H1 (cell line): ENCODE results near the gene WNT5A. TPM values are rescaled to one million over a fixed set of nuclear protein-coding genes. Genes with fewer than 3 reads are reported as not detected.

Experiments used
- ATF2 ChIP-seq: IDR thresholded peaks from 2 replicates; pipeline ENCODE4 v1.6.1; 2012; ENCODE audit warnings: low read length, inconsistent platforms
- ATF3 ChIP-seq: IDR thresholded peaks from 2 replicates; pipeline ENCODE4 v1.6.1; 2011; ENCODE audit warnings: low read depth, mild to moderate bottlenecking, low read length; ENCODE audit not compliant: insufficient read depth
- BACH1 ChIP-seq: IDR thresholded peaks from 2 replicates; pipeline ENCODE4 v1.6.1; 2012; ENCODE audit warnings: low read length, improper control_type of control experiment
- BRCA1 ChIP-seq: IDR thresholded peaks from 2 replicates; pipeline ENCODE4 v1.6.1; 2012; ENCODE audit warnings: low read depth, low read length, improper control_type of control experiment
- CEBPB ChIP-seq: IDR thresholded peaks from 2 replicates; pipeline ENCODE4 v1.6.1; 2012; ENCODE audit warnings: low read depth, low read length
- HDAC6 ChIP-seq: IDR thresholded peaks from one replicate; pipeline ENCODE4 v1.7.1; 2012; ENCODE audit warnings: low read depth, mild to moderate bottlenecking, inconsistent platforms, low read length, moderate library complexity
- MAFK ChIP-seq: IDR thresholded peaks from 2 replicates; pipeline ENCODE4 v1.6.1; 2012; ENCODE audit warnings: low read depth, mild to moderate bottlenecking, improper control_type of control experiment, low read length
- RBBP5 ChIP-seq: IDR thresholded peaks from 2 replicates; pipeline ENCODE4 v1.7.1; 2012; ENCODE audit warnings: low read depth, mild to moderate bottlenecking, inconsistent platforms, low read length, moderate library complexity, borderline replicate concordance
- SP2 ChIP-seq: IDR thresholded peaks from 2 replicates; pipeline ENCODE4 v1.6.1; 2012; ENCODE audit warnings: mild to moderate bottlenecking, low read length, inconsistent platforms
- polyA plus RNA-seq, 7 experiments: library from polyadenylated mRNA; depleted of rRNA in 3 of 7; stranded (reverse) in 5 of 7; unstranded in 2 of 7; fragments of >200 nt in 5 of 7; fragments of 200-250 nt in 2 of 7; gene quantifications; 1 replicate in 5 of 7; 2 replicates in 1 of 7; 4 replicates in 1 of 7; pipeline versions ENCODE4 v1.2.1 to v1.2.3, GENCODE V29; 2011 to 2013; ENCODE audit warnings: missing spikeins in 2 of 7, mixed read lengths in 2 of 7
- total RNA-seq: library from RNA; stranded (reverse); fragmentation: NEBNext Ultra II Directional; extraction: Animal tissue kit (Norgen Biotek cat#: 25700); gene quantifications from 2 replicates; pipeline ENCODE4 v1.2.1, GENCODE V29; 2021
- TF ChIP-seq, protein P1 (sequence below): fragments of 300-600 bp; sonication (generic); IDR thresholded peaks from 2 replicates; pipeline ENCODE4 v1.7.1; 2012; ENCODE audit warnings: low read length, moderate library complexity, mild to moderate bottlenecking, inconsistent platforms; ENCODE audit not compliant: insufficient replicate concordance

Gene WNT5A
- total and polyA plus RNA-seq, 2 of the 8 experiments (the other 6 are each of a cell fraction or from before 2014, with no cell fraction given), result 3.9 to 5.6 TPM

DNA sequence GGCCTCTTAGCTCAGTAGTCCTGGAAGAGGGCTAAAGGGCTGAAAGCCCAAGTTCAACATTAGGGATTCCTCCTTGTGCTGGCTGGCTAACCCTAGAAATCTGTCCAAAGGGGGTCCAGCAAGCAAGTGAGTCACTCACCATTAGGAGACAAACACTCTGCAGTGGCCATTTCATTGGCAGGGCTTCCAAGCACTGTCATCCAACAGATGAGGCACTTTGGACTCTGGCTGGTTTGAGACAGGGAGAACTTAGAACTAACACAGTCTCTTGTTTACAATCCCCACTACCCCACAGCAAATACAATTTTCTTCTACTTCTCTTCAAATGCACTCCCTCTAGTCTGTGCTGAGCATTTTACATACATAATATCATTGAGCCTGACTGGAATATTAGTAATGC is 10.1 kb upstream of the WNT5A start (continued):
- TF ChIP-seq, protein P1, sequence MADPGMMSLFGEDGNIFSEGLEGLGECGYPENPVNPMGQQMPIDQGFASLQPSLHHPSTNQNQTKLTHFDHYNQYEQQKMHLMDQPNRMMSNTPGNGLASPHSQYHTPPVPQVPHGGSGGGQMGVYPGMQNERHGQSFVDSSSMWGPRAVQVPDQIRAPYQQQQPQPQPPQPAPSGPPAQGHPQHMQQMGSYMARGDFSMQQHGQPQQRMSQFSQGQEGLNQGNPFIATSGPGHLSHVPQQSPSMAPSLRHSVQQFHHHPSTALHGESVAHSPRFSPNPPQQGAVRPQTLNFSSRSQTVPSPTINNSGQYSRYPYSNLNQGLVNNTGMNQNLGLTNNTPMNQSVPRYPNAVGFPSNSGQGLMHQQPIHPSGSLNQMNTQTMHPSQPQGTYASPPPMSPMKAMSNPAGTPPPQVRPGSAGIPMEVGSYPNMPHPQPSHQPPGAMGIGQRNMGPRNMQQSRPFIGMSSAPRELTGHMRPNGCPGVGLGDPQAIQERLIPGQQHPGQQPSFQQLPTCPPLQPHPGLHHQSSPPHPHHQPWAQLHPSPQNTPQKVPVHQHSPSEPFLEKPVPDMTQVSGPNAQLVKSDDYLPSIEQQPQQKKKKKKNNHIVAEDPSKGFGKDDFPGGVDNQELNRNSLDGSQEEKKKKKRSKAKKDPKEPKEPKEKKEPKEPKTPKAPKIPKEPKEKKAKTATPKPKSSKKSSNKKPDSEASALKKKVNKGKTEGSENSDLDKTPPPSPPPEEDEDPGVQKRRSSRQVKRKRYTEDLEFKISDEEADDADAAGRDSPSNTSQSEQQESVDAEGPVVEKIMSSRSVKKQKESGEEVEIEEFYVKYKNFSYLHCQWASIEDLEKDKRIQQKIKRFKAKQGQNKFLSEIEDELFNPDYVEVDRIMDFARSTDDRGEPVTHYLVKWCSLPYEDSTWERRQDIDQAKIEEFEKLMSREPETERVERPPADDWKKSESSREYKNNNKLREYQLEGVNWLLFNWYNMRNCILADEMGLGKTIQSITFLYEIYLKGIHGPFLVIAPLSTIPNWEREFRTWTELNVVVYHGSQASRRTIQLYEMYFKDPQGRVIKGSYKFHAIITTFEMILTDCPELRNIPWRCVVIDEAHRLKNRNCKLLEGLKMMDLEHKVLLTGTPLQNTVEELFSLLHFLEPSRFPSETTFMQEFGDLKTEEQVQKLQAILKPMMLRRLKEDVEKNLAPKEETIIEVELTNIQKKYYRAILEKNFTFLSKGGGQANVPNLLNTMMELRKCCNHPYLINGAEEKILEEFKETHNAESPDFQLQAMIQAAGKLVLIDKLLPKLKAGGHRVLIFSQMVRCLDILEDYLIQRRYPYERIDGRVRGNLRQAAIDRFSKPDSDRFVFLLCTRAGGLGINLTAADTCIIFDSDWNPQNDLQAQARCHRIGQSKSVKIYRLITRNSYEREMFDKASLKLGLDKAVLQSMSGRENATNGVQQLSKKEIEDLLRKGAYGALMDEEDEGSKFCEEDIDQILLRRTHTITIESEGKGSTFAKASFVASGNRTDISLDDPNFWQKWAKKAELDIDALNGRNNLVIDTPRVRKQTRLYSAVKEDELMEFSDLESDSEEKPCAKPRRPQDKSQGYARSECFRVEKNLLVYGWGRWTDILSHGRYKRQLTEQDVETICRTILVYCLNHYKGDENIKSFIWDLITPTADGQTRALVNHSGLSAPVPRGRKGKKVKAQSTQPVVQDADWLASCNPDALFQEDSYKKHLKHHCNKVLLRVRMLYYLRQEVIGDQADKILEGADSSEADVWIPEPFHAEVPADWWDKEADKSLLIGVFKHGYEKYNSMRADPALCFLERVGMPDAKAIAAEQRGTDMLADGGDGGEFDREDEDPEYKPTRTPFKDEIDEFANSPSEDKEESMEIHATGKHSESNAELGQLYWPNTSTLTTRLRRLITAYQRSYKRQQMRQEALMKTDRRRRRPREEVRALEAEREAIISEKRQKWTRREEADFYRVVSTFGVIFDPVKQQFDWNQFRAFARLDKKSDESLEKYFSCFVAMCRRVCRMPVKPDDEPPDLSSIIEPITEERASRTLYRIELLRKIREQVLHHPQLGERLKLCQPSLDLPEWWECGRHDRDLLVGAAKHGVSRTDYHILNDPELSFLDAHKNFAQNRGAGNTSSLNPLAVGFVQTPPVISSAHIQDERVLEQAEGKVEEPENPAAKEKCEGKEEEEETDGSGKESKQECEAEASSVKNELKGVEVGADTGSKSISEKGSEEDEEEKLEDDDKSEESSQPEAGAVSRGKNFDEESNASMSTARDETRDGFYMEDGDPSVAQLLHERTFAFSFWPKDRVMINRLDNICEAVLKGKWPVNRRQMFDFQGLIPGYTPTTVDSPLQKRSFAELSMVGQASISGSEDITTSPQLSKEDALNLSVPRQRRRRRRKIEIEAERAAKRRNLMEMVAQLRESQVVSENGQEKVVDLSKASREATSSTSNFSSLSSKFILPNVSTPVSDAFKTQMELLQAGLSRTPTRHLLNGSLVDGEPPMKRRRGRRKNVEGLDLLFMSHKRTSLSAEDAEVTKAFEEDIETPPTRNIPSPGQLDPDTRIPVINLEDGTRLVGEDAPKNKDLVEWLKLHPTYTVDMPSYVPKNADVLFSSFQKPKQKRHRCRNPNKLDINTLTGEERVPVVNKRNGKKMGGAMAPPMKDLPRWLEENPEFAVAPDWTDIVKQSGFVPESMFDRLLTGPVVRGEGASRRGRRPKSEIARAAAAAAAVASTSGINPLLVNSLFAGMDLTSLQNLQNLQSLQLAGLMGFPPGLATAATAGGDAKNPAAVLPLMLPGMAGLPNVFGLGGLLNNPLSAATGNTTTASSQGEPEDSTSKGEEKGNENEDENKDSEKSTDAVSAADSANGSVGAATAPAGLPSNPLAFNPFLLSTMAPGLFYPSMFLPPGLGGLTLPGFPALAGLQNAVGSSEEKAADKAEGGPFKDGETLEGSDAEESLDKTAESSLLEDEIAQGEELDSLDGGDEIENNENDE, result no peak
- TF ChIP-seq ATF3 (no peak), RBBP5 (no peak), SP2 (no peak), MAFK (no peak), BACH1 (no peak), HDAC6 (no peak), CEBPB (no peak), BRCA1 (no peak), ATF2 (no peak)
